GM21515 (cell line): ENCODE results near the gene NEFH.

Experiments
- ATAC-seq: cut with Tn5 transposase; IDR thresholded peaks from one replicate; pipeline ENCODE4 v1.9.1; 2021; ENCODE audit not compliant: unreplicated experiment

Gene NEFH

DNA sequence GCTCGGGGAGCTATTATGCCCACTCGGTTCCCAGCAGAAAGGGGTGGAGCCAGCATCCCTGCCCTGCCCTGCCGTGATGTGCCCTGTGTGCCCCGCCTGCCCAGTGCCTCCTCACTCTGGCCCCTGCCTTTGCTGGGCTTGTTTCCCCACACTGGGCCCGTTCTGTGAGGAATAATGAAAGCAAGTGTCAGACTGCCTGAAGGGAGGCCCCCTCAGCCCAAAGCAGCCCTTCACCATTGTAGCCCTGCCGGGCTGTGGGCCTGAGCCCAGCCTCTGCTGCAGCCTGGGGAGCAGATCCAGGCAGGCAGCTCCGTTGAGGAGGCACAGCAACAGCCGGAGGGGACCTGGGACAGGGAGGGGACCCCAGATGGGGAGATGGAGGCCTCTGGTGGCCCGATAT, 20.2 kb upstream of the NEFH start:
- no peak for ATAC-seq

DNA sequence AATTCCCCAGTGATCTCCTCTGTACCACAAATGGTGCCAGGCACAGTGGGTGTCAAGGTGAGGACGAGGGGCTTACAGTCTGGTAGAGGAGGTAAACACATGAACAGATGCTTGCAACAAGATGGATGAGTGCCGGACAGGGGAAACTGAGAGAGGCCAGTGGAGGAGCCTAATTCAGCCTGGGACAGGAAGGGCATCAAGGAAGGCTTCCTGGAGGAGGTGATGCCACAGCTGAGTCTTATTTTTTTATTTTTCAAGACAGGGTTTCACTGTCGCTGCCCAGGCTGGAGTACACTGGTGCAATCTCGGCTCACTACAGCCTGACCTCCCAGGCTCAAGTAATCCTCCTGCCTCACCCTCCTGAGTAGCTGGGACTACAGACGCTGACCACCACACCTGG, 18.8 kb upstream of the NEFH start:
- no peak for ATAC-seq

DNA sequence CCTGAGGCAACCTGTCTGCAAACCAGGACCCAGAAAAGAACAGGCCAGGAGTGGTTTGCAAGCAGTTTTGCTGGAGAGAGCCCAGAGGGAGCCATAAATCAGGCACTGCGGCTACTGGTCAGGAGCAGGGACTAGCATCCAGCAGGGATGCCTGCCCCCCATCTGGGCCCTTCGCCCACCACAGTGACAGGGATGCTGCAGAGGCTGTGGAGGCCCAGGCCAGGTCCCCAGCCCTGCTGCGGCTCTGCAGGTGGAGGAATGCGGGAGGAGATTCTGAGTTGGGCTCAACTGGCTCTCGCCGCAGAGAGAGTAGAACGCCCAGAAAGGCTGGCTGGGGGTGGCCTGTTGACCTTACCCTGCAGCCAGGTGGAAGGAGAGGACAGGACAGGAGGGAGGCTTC, 16.4 kb upstream of the NEFH start:
- ATAC-seq = no peak

DNA sequence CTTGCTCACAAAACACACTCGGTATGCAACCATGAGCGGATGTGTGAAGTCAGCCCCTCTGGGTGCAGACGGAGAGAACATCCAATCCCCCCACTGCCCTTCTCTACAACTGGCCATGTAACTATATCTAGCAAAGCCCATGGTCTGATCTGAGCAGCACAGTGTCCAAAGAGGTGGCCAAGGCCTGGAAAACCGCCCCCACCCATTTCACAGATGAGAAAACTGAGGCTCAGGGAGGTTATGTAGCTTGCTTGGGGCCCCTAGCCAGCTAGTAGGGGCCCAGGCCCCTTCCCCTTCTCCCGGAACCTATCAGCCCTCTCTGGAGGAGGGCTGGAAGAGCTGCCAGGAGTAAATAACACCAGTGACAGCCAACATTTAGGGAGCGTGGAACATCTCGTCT, 15.4 kb upstream of the NEFH start:
- no peak for ATAC-seq

DNA sequence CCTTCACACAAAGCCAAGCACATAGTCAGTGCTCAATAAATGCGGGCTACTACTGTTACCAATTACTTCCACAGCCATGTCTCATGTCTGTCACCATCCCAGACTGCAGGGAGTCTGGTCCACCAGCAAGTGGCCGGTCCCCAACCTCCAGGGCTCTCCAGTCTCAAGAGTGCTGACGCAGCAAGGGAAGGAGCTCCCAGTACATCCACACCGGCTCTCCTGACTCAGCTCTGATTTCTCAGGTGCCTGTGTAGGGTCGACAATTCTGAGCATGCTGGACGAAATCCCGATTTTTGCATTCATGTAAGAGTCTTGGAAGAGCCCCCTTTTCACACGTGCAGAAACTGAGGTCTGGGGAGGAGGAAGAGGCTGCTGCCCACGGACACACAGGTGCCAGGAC, 10.3 kb upstream of the NEFH start:
- no peak for ATAC-seq

DNA sequence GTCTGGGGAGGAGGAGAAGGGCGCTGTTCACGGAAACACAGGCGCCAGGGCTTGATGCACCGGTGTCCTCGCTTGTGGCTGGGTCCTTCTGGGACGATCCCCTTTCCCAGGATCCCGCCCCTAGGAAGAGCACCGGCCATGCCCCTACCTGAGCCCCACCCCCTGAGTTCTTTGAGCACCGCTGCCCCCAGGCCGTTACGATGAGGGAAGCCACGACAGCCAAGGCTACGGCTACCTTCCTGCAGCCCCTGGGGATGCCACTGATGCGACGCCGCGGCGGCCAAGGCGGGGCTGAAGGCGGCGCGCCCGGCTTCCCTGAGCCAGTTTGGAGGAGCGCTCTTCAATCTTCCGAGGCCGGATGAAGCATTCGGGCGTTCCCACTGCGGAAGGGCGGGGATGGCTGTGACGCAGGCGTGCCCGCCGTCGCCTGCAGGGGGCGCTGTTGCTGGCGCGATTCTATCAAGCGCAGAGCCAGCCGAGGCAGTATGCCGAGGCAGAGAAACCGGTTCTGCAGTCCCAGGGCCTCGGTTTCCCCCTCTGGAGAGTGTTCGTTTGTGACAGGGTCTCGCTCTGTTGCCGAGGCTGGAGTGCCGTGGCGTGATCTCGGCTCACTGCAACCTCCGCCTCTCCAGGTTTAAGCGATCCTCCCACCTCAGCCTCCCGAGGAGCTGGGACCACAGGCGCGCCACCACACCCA, 9.7 kb upstream of the NEFH start:
- no peak for ATAC-seq

DNA sequence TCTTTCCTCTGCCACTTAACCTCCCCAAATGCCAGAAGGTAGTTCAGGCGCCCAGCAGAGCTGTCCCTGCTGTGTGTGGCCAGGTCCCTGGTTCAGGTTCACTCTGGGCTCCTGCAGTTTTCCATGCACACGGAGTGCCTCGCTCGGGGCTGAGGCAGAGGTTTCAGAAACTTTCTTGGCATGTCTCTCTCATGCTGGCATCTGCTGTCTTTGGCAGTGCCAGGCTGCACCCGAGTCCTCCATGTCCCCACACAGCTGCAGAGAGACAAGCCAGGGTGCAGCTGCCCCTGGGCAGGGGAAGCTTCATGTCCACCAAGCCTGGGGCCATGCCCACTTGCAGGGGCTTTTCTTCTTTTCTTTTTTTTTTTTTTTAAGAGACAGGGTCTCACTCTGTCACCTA, 7.0 kb upstream of the NEFH start:
- ATAC-seq = no peak

DNA sequence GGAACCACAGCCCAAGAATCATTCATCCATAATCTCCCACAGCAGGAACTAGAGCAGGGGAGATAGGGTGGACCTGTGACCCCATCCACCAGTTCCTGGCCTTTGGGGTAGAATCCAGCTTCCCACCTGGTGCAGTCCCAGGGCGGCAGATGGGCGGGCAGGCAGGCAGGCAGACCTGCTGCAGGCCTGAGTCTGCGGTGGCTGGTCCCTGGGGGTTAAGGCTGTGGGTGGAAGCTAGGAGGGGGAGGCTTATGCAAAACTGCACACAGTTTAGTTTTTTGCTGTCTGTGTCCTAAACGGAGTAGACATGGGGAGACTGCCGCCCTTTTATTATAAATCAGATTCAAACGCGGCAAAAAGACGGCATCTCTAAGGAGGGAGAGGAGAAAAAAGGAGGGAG, 4.5 kb upstream of the NEFH start:
- no peak for ATAC-seq

DNA sequence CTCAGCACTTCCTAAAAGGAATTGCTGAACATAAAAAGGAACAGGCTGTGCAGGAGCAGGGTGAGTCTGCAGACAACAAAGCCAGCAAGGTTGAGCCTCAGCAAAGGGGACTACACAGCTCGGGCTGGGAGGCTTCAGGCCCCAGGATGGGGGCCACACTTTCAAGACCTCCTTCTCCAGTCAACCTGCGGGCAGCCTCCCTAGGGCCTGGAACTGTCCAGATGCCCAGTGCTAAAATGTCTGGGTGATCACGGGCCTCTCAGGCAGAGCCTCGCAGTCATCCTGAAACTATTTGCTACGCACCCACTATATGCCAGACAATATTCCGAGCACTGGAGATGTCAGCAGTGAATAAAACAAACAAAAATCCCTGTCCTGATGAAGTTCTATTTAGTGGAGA, 3.9 kb upstream of the NEFH start:
- no peak for ATAC-seq

DNA sequence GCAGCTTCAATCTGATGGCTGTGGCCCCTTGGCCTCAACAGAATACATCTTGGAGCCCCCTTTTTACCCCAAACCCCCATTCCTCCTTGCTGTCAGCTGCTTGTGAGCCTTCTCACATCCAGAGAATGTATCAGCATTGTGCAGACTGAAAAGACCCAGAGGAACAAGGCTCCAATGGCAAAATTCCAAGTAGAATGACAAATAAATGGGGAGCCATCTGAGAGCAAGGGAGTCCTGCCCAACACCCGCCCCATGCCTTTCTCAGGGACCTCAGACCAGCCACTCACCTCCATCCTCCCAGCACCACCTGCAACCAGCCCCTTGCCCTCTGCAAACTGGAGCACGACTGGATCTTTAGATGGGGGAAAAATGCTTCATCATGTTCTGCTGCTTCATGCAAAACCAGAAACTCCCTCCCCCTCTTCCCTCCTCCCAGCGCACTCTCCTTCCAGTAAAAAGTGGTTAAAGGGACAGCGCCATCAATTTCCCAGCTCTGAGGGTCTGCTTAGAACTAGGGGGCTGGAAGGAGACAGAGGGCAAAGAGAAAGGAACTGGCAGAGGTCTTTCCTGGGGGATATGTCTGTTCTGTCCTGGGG, 2.2 kb upstream of the NEFH start:
- no peak for ATAC-seq

DNA sequence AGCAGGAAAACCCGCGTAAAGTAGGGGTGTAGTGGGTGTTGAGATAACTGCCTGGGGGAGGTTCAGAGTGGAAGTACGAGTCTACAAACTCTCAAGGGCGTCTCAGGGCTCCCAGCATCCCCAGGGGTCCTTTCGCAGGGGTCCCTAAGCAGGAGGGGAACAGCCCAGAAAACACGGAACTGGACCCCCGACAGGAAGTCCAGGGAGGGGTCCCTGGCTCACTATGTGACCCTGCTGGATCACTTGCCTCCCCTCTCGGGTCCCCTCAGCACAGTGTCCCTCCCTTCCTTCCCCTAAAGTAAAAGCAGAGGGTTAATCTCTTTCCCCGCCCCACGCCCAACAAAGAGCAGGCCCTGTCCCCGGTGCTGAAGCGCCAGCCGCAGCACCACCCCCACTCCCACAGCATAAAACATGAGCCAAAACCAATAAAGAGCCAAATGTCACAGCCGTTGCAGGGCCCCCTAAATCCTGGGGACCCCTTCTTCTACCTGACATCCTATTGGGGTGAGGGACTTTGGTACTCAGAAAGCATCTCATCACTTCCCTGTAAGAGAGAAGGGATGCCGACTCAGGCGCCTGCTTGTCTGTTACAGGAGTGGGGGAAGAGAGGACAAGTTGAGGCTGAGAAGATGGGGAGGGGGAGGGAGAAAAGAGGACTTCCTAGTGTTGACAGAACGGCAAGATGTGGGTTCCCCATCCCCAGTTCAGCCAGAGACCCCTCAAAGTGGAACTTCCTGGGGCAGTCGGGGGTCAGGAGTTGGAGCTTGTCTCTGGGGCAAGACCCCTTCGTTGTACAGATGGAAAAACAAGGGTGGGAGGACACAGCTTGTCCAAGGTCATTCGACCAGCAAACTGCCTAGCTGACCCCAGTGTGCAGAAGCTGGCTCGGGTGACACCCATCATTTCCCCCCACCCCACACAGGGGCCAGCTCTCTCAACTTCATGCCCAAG, 1.4 kb upstream of the NEFH start:
- no peak for ATAC-seq

DNA sequence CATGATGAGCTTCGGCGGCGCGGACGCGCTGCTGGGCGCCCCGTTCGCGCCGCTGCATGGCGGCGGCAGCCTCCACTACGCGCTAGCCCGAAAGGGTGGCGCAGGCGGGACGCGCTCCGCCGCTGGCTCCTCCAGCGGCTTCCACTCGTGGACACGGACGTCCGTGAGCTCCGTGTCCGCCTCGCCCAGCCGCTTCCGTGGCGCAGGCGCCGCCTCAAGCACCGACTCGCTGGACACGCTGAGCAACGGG, 169 bp downstream of the NEFH start:
- no peak for ATAC-seq

DNA sequence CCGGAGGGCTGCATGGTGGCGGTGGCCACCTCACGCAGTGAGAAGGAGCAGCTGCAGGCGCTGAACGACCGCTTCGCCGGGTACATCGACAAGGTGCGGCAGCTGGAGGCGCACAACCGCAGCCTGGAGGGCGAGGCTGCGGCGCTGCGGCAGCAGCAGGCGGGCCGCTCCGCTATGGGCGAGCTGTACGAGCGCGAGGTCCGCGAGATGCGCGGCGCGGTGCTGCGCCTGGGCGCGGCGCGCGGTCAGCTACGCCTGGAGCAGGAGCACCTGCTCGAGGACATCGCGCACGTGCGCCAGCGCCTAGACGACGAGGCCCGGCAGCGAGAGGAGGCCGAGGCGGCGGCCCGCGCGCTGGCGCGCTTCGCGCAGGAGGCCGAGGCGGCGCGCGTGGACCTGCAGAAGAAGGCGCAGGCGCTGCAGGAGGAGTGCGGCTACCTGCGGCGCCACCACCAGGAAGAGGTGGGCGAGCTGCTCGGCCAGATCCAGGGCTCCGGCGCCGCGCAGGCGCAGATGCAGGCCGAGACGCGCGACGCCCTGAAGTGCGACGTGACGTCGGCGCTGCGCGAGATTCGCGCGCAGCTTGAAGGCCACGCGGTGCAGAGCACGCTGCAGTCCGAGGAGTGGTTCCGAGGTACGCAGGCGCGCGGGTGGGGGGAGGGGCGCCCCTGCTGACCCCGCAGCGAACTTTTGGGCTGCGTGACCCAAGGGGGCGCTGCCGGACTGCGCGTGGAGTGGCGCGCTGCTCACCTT, 670 bp downstream of the NEFH start:
- ATAC-seq = no peak

DNA sequence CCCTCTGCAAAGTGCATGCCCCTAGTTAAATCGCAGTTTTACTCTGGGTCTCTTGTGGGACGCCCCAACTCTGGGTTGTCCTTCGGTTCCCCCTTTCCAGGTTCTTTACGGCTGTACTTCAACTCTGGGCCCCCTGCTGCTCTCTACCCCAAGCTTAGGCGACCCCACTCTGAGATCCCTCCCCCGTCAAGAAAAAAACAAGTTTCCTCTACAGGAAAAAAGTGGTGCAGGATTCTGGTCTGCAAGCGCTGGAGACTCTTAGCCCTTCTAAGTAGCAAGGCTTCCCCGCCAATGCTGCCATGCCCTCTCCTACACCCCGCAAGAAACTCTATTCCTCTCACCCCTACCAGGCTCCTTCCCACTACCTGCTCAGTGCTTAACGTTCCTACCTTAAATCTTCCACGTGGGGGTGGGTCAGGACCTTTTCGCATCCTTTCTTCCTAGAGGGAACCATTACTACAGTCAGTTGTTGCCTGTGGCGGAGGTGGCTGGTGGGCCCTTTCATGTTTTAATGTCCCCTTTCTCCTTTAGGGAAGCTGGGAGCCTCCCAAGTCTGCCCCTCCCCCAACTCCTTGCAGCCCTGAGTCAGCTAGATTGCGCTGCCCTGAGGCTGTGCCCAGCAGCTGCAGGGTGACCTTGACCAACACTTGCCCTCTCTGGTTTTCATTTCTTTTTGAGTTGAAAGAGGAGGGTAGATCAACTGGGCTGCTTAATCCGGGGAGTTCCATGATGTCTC, 1.4 kb downstream of the NEFH start:
- no peak for ATAC-seq

DNA sequence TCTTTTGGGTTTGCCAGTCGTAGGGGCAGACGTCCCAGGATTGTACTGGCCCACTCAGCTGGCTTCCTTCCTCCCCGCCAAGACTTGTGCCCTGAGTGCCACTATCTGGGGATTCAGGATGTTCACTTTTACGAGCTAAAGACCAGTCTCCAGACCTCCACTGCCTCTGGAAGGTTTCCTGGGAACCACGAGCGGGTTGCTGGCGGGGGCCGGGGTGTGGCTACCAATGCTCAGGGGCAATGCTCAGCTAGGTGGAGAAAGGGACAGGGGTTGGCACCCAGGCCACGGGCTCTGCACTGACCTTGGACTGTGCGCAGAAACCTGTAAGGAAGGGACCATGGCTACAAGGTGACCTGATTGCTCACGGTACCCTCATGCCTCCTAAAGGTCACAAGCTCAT, 2.2 kb downstream of the NEFH start:
- ATAC-seq = no peak

DNA sequence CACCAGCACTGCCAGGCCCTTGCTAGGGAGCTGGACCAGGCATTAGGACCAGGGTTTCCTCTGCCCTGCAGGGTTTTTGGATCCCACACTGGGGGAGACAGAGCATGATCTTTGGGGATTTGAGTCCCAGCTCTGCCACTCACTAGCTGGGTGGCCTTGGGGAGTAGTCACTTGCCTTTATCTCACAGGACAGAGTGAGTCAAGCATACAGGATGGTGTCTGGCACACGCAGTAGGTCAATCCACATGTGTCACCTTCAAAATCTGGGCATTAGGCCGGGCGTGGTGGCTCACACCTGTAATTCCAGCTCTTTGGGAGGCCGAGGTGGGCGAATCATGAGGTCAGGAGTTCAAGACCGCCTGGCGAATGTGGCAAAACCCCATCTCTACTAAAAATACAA, 2.7 kb downstream of the NEFH start:
- ATAC-seq = no peak

DNA sequence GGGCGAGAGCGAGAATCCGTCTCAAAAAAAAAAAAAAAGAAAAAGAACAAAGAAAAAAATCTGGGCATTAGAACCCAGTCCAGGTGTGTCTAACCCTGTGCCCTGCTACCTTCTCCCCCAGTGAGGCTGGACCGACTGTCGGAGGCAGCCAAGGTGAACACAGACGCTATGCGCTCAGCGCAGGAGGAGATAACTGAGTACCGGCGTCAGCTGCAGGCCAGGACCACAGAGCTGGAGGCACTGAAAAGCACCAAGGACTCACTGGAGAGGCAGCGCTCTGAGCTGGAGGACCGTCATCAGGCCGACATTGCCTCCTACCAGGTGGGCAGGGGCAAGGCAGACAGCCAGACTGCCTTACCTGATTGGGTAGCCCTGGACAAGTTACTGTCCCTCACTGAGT, 3.2 kb downstream of the NEFH start:
- ATAC-seq = no peak

DNA sequence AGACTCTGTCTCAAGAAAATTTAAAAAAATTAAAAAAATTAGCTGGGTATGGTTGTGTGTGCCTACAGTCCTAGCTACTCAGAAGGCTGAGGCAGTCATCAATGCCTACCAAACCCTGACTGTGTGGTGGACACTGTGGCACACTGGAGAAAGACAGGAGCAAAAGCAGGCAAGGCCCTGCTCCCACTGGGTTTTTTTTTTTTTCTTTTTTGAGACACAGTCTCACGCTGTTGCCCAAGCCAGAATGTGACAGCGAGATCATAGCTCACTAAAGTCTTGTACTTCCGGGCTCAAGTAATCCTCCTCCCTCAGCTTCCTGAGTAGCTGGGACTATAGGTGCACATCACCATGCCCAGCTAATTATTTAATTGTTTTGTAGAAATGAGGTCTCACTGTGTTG, 4.6 kb downstream of the NEFH start:
- ATAC-seq = no peak

DNA sequence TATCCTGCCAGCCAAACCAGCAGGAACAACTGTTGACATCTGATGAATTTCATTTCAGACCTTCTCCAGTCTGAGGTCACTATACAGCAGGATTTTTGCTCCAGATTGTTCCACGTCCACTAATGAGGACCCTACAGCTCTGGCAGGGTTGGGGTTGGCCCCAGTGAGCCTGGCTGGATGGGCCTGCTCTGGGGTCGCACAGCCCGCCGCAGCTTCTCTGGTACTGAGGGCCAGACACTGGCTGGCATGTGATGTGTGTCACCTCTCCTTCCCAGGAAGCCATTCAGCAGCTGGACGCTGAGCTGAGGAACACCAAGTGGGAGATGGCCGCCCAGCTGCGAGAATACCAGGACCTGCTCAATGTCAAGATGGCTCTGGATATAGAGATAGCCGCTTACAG, 5.4 kb downstream of the NEFH start:
- no peak for ATAC-seq

DNA sequence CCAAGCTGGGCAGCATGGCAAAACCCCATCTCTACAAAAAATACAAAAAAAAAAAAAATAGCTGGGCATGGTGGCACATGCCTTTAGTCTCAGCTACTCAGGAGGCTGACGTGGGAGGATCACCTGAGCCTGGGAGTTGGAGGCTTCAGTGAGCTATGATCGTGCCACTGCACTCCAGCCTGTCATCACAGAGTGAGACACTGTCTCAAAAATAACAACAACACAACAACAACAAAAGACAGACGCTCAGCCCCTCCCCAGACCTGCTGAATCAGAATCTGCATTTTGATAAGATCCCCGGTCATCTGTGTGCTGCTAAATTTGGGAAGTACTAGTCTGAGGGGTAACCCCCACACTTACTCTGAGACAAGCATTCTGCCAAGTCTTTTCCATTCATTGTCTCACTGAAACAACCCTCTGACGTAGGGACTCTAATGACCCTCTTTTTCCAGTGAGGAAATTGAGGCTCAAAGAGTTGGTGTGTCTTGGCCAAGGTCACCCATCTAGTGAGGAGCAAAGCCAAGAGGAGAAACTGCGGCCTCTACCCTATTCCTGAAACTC, 7.5 kb downstream of the NEFH start:
- no peak for ATAC-seq
